Jurkat, Clone E6-1 (cell line): ENCODE data around the gene FUT7.
A peak's percentile ranks its signal among the peaks of the same experiment; 100 is the strongest.
"Not testable (repeated sequence)": the region's sequence is repeated elsewhere in the genome, so short reads cannot be mapped to it uniquely, and the experiment has no call there.

ENCODE experiments used
- DNase-seq: peaks from one replicate; pipeline ENCODE4 v3.0.0-alpha.2; 2011; ENCODE audit warnings: low read depth, low spot score
- H3K4me3 ChIP-seq: 2 replicates; pipeline ENCODE4 v1.5.1; 2011; ENCODE audit warnings: mild to moderate bottlenecking, low read length, control low read depth, moderate library complexity

Gene FUT7

GRCh38 chr9:137067860-137068538 is 36.1 kb upstream of the FUT7 start:
- peak; percentile 90 for DNase-seq
- H3K4me3 ChIP-seq, result no peak overlapping the region

- no peak for DNase-seq
- H3K4me3 ChIP-seq, result no peak overlapping the region
Measured at GRCh38 chr9:137066096-137066861, 34.4 kb upstream of the FUT7 start.

- no peak for DNase-seq
- no peak overlapping the region for H3K4me3 ChIP-seq
Measured at GRCh38 chr9:137065336-137065967, 33.6 kb upstream of the FUT7 start.

GRCh38 chr9:137064880-137065164 is 32.9 kb upstream of the FUT7 start:
- H3K4me3 ChIP-seq, result no peak overlapping the region
- no peak for DNase-seq

- no peak for DNase-seq
- H3K4me3 ChIP-seq, result no peak overlapping the region
Measured at GRCh38 chr9:137064027-137064879, 32.4 kb upstream of the FUT7 start.

- no peak overlapping the region for H3K4me3 ChIP-seq
- DNase-seq, result no peak
Measured at GRCh38 chr9:137063311-137064026, 31.6 kb upstream of the FUT7 start.

GRCh38 chr9:137062798-137063197 is 30.9 kb upstream of the FUT7 start:
- not testable (repeated sequence) for H3K4me3 ChIP-seq, DNase-seq

- no peak for DNase-seq
- H3K4me3 ChIP-seq, result no peak overlapping the region
Measured at GRCh38 chr9:137062384-137062783, 30.5 kb upstream of the FUT7 start.

GRCh38 chr9:137058521-137059234 is 26.8 kb upstream of the FUT7 start:
- H3K4me3 ChIP-seq, result no peak overlapping the region
- no peak for DNase-seq

- DNase-seq, result no peak
- H3K4me3 ChIP-seq, result no peak overlapping the region
Measured at GRCh38 chr9:137057545-137057944, 25.7 kb upstream of the FUT7 start.

- no peak for DNase-seq
- H3K4me3 ChIP-seq, result no peak overlapping the region
Measured at GRCh38 chr9:137056739-137057415, 25.0 kb upstream of the FUT7 start.

GRCh38 chr9:137055385-137056364 is 23.8 kb upstream of the FUT7 start:
- H3K4me3 ChIP-seq, result no peak overlapping the region
- no peak for DNase-seq

GRCh38 chr9:137054932-137055384 is 23.1 kb upstream of the FUT7 start:
- DNase-seq, result no peak
- H3K4me3 ChIP-seq, result no peak overlapping the region

GRCh38 chr9:137053944-137054931 is 22.4 kb upstream of the FUT7 start, which contains the start of gene ENTPD2:
TSS of gene ENTPD2 (minus strand) at chr9:137054061. CDS start at chr9:137053997, 64 bp downstream.
- no peak for DNase-seq
- H3K4me3 ChIP-seq, result no peak within 1 kb of the TSS
